GM18520 (cell line): Measurements from ENCODE around the gene SMPD4.
"Not testable (repeated sequence)": the region's sequence is repeated elsewhere in the genome, so short reads cannot be mapped to it uniquely, and the experiment has no call there.

ENCODE experiments used
- ATAC-seq: cut with Tn5 transposase; IDR thresholded peaks from one replicate; pipeline ENCODE4 v1.9.1; 2021; ENCODE audit not compliant: unreplicated experiment

Gene SMPD4, protein sequence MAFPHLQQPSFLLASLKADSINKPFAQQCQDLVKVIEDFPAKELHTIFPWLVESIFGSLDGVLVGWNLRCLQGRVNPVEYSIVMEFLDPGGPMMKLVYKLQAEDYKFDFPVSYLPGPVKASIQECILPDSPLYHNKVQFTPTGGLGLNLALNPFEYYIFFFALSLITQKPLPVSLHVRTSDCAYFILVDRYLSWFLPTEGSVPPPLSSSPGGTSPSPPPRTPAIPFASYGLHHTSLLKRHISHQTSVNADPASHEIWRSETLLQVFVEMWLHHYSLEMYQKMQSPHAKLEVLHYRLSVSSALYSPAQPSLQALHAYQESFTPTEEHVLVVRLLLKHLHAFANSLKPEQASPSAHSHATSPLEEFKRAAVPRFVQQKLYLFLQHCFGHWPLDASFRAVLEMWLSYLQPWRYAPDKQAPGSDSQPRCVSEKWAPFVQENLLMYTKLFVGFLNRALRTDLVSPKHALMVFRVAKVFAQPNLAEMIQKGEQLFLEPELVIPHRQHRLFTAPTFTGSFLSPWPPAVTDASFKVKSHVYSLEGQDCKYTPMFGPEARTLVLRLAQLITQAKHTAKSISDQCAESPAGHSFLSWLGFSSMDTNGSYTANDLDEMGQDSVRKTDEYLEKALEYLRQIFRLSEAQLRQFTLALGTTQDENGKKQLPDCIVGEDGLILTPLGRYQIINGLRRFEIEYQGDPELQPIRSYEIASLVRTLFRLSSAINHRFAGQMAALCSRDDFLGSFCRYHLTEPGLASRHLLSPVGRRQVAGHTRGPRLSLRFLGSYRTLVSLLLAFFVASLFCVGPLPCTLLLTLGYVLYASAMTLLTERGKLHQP

DNA sequence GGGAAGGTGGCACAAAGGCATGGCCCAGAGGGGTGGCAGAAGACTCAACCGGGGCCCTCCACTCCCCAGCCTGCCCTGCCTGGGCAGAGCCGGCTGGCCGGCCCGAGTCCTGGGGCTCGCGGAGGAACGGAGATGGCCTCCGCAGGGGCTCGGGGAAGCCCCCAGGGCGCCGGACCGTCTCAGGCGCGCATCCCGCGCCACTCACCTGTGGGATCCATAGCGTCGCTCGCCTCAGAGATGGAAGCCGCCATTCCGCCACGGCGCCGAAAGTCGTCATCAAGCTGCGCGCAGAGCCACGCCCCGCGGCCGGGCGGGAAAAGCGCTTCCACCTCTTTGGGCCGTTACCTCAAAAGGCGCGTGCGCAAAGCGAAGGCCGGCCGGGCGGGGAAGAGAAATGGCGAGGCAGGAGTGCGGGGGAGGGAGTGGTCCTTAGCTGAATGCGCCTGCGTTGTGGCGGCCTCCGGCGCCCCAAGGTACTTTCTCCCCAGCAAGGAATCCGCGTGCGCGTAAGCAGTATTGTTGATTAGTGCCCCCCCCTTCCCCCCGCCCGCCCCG lies at the start of gene SMPD4:
Gene SMPD4 (minus strand): TSS at position 278 of the 555 bp plus-strand sequence. CDS start 5,010 bp downstream, outside the sequence.
- ATAC-seq = peak; percentile 44

DNA sequence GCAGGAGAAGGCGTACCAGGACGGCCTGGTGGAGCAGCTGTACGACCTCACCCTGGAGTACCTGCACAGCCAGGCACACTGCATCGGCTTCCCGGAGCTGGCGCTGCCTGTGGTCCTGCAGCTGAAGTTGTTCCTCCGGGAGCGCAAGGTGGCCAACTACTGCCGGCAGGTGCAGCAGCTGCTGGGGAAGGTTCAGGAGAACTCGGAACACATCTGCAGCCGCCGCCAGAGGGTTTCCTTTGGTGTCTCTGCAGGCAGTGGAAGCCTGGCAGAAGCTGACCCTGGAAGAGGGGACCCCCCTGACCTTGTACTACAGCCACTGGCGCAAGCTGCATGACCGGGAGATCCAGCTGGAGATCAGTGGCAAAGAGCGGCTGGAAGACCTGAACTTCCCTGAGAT lies 49.5 kb upstream of the SMPD4 start:
- ATAC-seq = not testable (repeated sequence)

DNA sequence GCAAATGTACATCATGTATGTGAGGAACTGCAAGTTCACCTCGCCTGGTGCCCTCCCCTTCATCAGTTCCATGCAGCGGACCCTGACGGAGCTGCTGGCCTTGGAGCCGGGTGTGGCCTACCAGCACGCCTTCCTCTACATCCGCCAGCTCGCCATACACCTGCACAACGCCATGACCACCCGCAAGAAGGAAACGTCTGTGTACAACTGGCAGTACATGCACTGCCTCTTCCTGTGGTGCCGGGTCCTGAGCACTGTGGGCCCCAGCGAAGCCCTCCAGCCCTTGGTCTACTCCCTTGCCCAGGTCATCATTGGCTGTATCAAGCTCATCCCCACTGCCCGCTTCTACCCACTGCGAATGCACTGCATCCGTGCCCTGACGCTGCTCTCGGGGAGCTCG lies 49.0 kb upstream of the SMPD4 start:
- ATAC-seq = not testable (repeated sequence)

DNA sequence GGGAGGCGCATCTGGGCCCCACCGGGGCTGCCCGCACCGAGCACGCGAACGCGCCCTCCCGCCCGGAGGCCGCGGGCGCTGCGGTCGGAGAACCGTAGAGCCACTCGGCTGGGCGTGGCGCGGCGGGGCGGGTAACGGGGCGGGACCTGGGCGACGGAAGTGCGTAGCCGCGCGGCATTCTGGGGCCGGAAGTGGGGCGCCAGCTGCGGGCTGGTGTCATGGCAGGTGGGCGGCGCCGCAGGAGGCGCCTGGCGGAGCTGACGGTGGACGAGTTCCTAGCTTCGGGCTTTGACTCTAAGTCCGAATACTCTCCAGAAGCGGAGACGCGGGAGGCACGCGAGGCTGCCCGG lies 47.7 kb upstream of the SMPD4 start:
- ATAC-seq = not testable (repeated sequence)

DNA sequence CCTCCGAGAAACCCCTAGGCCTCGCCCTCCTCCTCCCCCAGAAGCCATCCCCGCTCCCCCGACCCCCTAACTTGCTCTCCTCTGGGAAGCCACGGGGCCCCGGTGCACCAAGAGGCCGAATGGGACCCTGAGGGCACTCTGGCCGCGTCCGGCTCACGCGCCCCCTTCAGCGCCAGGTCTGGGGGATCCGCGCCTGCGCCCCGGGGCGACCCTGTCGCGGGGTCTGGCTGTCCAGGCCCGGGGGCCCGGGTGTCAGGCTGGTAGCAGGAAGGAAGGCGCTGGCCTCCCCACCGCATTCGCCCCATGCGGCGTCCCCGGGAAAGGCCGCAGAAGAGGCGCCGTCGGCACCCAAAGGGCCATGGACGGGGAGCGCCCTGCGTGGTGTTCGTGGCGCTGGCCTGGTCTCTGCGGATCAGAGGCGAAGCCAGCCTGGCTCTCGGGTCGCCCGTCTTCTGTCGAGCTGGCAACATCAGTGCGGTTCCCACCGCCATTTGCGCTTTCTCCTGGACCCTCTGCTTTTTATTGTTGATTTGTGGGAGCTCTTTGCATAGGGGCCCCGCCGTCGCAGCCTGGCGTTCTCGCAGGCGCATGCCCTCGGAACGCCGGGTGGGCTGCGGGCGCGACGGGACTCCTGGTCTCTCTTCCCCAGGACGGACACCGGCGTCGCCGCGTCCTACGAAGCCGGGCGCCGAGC lies 47.2 kb upstream of the SMPD4 start:
- not testable (repeated sequence) for ATAC-seq

DNA sequence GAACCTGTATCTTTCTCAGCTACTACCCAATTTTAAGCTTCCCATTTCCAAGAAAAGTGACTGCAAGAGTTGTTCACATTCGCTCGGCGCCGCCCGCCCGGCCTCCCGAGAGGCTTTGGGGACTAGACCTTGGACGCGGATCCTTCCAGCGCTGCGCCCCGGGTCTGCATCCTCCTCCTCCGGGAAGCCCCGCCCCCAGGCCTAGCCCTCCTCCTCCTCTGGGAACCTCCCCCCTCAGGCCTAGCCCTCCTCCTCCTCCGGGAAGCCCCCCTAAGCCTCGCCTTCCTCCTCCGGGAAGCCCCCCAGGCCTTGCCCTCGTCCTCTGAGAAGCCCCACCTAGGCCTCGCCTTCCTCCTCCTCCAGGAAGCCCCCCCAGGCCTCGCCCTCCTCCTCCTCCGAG lies 46.6 kb upstream of the SMPD4 start:
- not testable (repeated sequence) for ATAC-seq

DNA sequence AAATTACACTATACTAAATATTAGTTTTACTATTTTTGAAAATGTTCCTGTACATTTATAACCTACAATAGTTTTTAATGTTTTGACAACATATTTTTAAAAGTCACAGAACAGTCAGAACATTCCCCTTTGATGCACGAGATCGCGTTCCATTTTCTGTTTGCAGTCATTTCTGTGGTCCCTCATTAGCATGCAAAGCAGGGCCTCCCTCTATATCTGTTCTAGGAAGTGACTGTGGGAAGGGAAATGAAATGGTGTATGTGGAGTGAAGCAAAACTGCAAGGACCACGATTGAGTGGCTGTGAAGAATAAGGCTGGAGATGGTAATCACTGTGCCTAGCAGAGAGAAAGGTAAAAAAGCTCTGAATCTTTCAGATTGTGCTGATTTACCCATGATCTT lies 41.1 kb upstream of the SMPD4 start:
- ATAC-seq = peak; percentile 92

DNA sequence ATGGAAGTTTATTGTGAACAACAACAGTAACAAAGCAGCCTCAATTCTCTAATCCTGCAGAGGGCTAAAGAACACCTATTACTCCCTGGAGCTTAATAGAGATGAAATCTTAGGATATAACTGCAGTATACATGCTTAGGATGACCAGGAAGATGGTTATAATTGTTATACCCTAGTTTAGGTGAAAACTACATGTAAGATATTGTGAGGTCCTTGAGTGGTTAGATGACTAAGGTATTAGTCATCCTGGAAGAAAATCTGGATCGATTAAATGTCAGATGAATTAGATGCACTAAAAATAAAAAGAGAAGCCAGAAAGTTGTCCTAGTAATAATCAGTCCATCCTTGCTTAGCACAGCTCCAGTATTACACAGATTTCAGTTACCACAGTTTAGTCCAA lies 39.1 kb upstream of the SMPD4 start:
- ATAC-seq = not testable (repeated sequence)

DNA sequence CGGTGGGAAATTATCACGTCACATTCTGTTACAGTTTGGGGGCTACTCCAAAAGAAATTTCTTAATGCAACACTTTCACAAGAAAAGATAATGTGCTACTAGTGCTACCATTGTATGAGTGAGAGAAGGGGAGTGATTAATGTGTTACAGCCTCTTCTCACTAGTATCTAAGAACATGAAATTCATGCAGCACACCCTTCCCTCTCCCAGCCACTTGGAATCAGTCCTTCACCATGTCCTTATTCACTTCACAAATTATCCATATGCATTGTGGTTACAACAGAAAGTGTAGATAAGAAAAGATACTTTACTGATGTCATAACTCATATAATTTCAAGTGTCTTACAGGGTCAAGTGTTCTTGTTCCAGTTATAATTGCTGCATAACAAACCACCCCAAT lies 37.7 kb upstream of the SMPD4 start:
- not testable (repeated sequence) for ATAC-seq

DNA sequence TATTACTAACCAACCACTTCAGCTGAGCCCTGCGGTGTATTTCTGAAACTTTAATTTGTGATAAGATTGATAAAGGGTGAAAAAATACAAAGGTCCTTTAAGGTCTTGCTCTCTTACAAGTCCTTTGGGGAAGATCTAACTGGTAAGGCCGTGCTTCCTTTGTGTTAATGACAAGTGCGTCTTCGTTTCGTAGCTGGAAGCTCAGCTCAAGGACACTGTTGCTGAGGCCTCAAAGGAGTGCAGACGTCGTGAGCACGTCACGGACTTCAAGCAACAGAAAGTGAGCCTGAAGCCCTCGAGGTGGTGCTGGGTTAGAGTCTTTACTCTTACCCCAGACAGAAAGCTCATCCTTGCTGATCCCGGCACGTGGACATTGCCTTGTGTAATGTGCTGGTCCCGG lies 25.6 kb upstream of the SMPD4 start:
- ATAC-seq = not testable (repeated sequence)

DNA sequence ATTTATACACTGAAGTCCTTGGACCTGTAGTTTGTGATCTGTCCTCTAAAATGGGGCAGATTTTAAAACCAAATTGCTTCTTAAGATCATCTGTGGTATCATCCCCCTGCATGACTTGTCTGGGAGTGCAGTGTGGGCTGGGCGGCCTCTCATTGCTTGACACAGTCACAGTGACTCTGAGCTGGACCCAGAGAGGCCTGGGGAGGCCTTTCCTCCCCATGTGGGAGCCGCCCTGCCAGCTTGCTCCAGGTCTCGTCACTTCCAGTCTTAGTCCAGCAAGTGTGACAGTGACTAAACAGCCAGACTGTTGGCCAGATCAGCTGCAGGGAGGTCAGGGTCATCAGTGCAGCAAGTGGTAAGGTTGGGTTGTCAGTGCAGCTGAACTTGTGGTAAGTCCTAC lies 21.7 kb upstream of the SMPD4 start:
- not testable (repeated sequence) for ATAC-seq

DNA sequence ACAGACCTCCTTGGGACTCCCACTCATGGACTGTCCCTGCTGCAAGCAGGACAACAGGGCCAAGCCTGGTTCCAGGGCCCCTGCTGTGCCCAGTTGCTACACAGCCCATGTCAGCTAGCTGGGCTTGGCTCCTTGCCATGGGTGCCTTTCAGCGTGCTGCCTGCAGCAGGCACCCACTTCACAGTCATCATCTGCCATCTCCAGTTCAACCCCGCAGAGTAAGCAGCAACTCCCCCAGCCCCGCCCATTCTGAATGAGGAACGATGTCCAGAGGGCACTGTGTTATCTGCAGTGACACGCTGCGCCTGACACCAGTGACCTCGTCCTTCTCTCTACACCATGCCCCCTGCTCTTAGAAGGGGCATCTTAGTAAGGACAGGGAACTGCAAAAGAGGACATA lies 21.1 kb upstream of the SMPD4 start:
- not testable (repeated sequence) for ATAC-seq

DNA sequence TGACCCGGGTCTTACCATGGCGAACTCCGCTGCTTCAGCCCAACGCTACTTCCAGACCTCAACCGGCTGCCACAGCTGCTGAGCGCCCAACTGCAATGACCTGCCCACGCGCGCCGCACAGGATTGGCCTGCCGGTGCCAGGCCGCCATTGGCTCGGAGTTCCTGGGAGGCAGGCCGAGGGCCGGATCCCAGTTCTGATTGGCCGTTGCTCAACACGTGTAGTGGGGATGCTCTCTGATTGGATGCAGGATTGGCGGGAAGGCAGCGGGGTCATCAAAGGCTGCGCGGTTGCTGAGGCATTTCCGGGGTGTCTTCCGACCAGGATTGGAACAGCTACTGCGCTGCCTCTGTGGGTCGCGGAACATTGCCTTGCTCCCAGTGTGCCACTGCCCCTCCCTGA lies 16.9 kb upstream of the SMPD4 start, which contains the start of gene TUBA3E:
Gene TUBA3E (minus strand): TSS at position 97 of the 400 bp plus-strand sequence. CDS start 79 bp downstream, at position 18.
- ATAC-seq = no peak

DNA sequence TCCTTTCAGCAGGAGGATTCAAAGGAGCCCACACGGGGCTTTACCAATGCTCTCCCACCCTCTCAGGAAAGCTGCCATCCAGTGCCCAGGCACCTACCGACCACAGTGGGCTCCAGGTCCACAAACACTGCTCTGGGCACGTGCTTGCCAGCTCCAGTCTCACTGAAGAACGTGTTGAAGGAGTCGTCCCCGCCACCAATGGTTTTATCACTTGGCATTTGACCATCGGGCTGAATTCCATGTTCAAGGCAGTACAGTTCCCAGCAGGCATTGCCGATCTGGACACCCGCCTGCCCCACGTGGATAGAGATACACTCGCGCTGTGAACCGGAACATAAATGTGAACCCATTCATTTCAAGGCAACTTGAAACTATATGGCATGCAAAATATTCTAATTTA lies 14.7 kb upstream of the SMPD4 start:
- ATAC-seq = not testable (repeated sequence)

DNA sequence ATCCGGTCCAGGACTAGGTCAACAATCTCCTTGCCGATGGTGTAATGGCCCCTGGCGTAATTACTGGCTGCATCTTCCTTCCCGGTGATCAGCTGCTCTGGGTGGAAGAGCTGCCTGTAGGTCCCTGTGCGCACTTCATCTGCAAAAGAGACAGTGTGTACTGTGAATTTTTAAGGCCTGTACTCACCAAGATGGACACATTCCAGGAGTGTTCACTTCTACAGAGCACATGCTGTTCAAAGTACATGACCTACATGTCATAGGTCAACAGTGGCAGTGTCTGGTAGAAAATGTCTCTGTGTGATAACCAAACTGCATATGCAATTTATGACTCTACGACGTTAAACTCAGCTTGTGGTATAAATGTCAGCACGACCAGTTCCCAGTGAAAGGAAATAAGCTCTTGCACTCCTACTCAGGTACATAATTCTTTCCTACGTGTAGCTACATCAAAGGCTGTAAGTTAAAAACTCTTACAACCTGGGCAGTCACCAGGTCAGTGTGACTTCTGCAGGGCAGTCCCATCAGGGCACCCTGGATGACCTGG lies 13.8 kb upstream of the SMPD4 start:
- not testable (repeated sequence) for ATAC-seq

DNA sequence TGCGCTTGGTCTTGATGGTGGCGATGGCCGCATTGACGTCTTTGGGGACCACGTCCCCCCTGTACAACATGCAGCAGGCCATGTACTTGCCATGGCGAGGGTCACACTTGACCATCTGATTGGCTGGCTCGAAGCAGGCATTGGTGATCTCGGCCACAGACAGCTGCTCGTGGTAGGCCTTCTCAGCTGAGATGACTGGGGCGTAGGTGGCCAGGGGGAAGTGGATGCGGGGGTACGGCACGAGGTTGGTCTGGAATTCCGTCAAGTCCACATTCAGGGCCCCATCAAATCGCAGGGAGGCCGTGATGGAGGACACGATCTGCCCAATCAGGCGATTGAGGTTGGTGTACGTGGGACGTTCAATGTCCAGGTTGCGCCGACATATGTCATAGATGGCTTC lies 12.4 kb upstream of the SMPD4 start:
- ATAC-seq = not testable (repeated sequence)

DNA sequence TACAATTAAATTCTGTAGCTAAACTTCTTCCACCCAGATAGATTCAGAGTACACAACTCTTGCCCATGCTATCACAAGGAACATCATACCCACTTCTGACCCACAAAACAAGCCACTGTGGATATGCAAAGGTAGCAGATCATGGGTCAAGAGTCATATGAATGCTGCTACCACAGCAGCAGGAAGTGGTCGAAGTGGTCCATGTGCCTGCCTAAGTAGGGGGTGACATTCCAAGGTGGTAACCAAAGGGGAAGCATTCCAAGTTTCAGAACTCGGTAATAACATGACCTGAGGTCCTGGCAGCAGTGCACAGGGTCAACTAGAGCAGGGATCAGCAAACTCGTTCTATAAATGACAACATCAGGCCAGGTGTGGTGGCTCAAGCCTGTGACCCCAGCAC lies 11.0 kb upstream of the SMPD4 start:
- not testable (repeated sequence) for ATAC-seq

DNA sequence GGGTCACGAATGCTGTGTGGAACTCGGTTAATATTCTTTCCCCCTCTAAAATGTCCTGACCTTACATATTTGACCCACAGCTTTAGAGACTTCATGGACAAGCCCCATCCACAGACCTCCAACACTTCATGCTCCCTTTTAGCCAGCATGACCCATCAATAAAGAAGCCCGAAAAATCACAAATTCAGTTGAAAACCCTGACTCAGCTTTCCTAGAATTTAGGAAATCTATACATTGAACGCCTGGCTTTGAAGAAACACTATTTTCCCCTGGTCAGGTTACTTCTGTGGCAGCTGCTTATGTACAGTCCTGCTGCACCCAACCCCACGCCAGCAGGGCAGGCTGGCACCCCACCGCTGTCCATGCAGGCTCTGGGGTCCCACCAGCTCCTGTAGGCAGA lies 9.9 kb upstream of the SMPD4 start:
- ATAC-seq = not testable (repeated sequence)

DNA sequence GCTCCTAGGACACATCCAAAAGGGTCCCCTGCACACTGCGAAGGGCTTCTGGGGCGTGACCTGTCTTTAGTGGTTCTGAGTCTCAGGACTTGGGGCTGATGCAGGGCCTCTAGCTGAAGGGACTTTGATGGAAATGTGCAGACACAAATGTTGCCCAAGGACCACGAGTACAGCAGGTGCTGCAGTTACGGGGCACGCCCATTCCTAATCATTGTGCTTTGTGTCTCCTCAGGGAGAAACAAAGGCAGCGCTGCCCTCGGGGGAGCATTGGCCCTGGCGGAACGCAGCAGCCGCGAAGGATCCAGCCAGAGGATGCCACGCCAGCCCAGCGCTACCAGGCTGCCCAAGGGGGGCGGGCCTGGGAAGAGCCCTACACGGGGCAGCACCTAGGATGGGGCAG lies 8.8 kb upstream of the SMPD4 start:
- ATAC-seq = no peak

DNA sequence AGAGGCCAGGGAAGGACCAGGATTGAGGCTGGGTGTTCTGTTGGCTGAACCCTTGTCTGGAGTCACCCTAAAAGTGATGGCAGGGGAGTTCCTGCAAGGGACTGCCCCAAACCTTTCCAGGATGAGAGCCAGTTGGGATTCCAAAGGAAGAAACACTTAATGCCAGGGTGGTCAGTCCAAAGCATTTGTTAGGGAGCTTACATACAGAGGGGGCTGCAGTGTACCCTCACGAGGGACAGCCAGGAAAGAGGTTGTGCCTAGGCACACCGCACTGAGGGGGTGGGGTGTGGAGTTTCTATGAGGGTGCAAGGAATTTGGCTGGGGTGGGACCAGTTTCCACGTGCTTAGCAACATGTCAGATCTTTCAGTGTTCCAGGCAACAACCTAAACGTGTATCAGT lies 7.6 kb upstream of the SMPD4 start:
- ATAC-seq = not testable (repeated sequence)
